Neural cell (in vitro differentiated cells): ENCODE results near the gene CAPN5. TPM values are rescaled to one million over a fixed set of nuclear protein-coding genes. Genes with fewer than 3 reads are reported as not detected.

ENCODE experiments used
- H2AFZ ChIP-seq: fragments of 200-600, 300-800 bp; sonication (generic), shearing (Covaris generic); 2 replicates; pipeline ENCODE4 v1.6.0; 2014; ENCODE audit warnings: low read depth, mild to moderate bottlenecking, antibody characterized with exemption, low read length, moderate library complexity
- H3F3A ChIP-seq: fragments of 200-600 bp; shearing (Covaris generic); 2 replicates; pipeline ENCODE4 v1.6.1; 2016; ENCODE audit warnings: mild to moderate bottlenecking, moderate library complexity, mixed read lengths, antibody characterized with exemption, low read length; ENCODE audit not compliant: insufficient read depth, poor library complexity, severe bottlenecking
- H3K27ac ChIP-seq: fragments of 200-600, 300-800 bp; sonication (generic), shearing (Covaris generic); 2 replicates; pipeline ENCODE4 v1.5.1; 2014; ENCODE audit warnings: mild to moderate bottlenecking, low read length, moderate library complexity
- H3K27me3 ChIP-seq: fragments of 300-800, 200-600 bp; sonication (generic), shearing (Covaris generic); 2 replicates; pipeline ENCODE4 v1.6.0; 2014; ENCODE audit warnings: mild to moderate bottlenecking, low read depth, low read length, moderate library complexity; ENCODE audit not compliant: insufficient read depth
- H3K36me3 ChIP-seq: fragments of 300-800, 200-600 bp; sonication (generic), shearing (Covaris generic); 2 replicates; pipeline ENCODE4 v1.5.1; 2014; ENCODE audit warnings: mild to moderate bottlenecking, antibody characterized with exemption, low read length, moderate library complexity; ENCODE audit not compliant: insufficient read depth
- H3K4me2 ChIP-seq: fragments of 300-800, 200-600 bp; sonication (generic), shearing (Covaris generic); 2 replicates; pipeline ENCODE4 v1.6.0; 2014; ENCODE audit warnings: mild to moderate bottlenecking, low read length
- H3K4me3 ChIP-seq: fragments of 300-800, 200-600 bp; sonication (generic), shearing (Covaris generic); 2 replicates; pipeline ENCODE4 v1.5.1; 2014; ENCODE audit warnings: mild to moderate bottlenecking, low read length, moderate library complexity
- H3K79me2 ChIP-seq: fragments of 200-600 bp; shearing (Covaris generic); replicated peaks from 2 replicates; pipeline ENCODE4 v1.6.0; 2014; ENCODE audit warnings: mild to moderate bottlenecking, low read length, moderate library complexity; ENCODE audit not compliant: insufficient read depth
- H3K9ac ChIP-seq: fragments of 300-800, 200-600 bp; sonication (generic), shearing (Covaris generic); 2 replicates; pipeline ENCODE4 v1.6.1; 2016; ENCODE audit warnings: mild to moderate bottlenecking, low read length, mixed read lengths
- H3K9me2 ChIP-seq: fragments of 200-600 bp; shearing (Covaris generic); 2 replicates; pipeline ENCODE4 v1.6.1; 2016; ENCODE audit warnings: mild to moderate bottlenecking, low read length, mixed read lengths; ENCODE audit not compliant: insufficient read depth
- H3K9me3 ChIP-seq: fragments of 200-600, 300-800 bp; sonication (generic), shearing (Covaris generic); 2 replicates; pipeline ENCODE4 v1.6.1; 2016; ENCODE audit warnings: mild to moderate bottlenecking, mixed run types, low read length, moderate library complexity, mixed read lengths
- H4K20me1 ChIP-seq: fragments of 200-600 bp; shearing (Covaris generic); 2 replicates; pipeline ENCODE4 v1.6.1; 2016; ENCODE audit warnings: mild to moderate bottlenecking, mixed run types; ENCODE audit not compliant: insufficient read depth
- CTCF ChIP-seq: fragments of 450-650 bp; IDR thresholded peaks from 2 replicates; pipeline ENCODE4 v1.5.1; 2014; ENCODE audit warnings: antibody characterized with exemption, mild to moderate bottlenecking, moderate library complexity; ENCODE audit not compliant: poor library complexity, severe bottlenecking
- EP300 ChIP-seq: fragments of 450-650 bp; conservative IDR thresholded peaks from 2 replicates; pipeline ENCODE4 v1.6.1; 2014; ENCODE audit warnings: antibody characterized with exemption, mild to moderate bottlenecking, moderate library complexity; ENCODE audit not compliant: poor library complexity, severe bottlenecking
- EZH2 ChIP-seq: fragments of 200-600, 300-800 bp; shearing (Covaris generic), sonication (generic); IDR thresholded peaks from 2 replicates; pipeline ENCODE4 v1.6.1; 2014; ENCODE audit warnings: antibody characterized with exemption, low read length, borderline replicate concordance, mild to moderate bottlenecking; ENCODE audit not compliant: insufficient read depth, poor library complexity, severe bottlenecking
- MXI1 ChIP-seq: fragments of 450-650 bp; conservative IDR thresholded peaks from 2 replicates; pipeline ENCODE4 v1.6.1; 2014; ENCODE audit warnings: antibody characterized with exemption, mild to moderate bottlenecking; ENCODE audit not compliant: poor library complexity, severe bottlenecking
- POLR2AphosphoS5 ChIP-seq: IDR thresholded peaks from 2 replicates; pipeline ENCODE4 v1.6.1; 2012
- RAD21 ChIP-seq: fragments of 450-650 bp; conservative IDR thresholded peaks from 2 replicates; pipeline ENCODE4 v1.6.1; 2014; ENCODE audit warnings: antibody characterized with exemption, mild to moderate bottlenecking, moderate library complexity
- SMC3 ChIP-seq: fragments of 450-650 bp; conservative IDR thresholded peaks from 2 replicates; pipeline ENCODE4 v1.6.1; 2014; ENCODE audit warnings: antibody characterized with exemption, mild to moderate bottlenecking, moderate library complexity; ENCODE audit not compliant: poor library complexity
- TAF1 ChIP-seq: IDR thresholded peaks from 2 replicates; pipeline ENCODE4 v1.6.1; 2012; ENCODE audit warnings: low read depth
- polyA plus RNA-seq: library from polyadenylated mRNA; depleted of rRNA; stranded (reverse); fragments of >200 nt; gene quantifications from 2 replicates; pipeline ENCODE4 v1.2.3, GENCODE V29; 2014
- TF ChIP-seq, protein P1 (sequence below): IDR thresholded peaks from 2 replicates; pipeline ENCODE4 v1.6.1; 2012; ENCODE audit warnings: borderline replicate concordance

The CAPN5 gene
- polyA plus RNA-seq, 1 donor from 2014 or later = 20.5 TPM

DNA sequence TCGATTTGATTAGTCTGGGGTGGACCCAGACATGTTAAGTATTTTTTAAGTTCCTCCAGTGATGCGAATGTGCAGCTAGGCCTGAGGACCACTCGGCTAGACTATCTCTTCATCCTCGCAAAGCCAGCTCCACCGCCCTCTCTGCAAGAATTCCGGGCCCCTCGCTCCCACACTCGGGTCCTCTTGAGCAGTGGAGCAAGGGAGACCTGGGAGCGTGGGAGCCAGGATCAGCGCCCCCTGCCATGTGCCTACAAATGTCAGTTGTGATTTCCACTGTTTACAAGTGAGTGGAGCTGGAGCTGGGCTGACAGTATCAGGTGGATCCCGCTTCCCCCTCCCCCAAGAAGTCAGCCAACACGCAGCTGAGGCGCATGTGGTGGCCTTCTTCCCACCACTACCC is 25.9 kb upstream of the CAPN5 start:
- no peak overlapping the region for H2AFZ ChIP-seq
- no peaks in the 10 kb centered on the region for H3F3A ChIP-seq
- no peak overlapping the region for H3K4me3 ChIP-seq
- H3K27me3 ChIP-seq = peaks cover 27% of the 10 kb centered on the region
- no peaks in the 10 kb centered on the region for H4K20me1 ChIP-seq
- H3K79me2 ChIP-seq = no peaks in the 10 kb centered on the region
- no peaks in the 10 kb centered on the region for H3K36me3 ChIP-seq
- TF ChIP-seq, protein P1, sequence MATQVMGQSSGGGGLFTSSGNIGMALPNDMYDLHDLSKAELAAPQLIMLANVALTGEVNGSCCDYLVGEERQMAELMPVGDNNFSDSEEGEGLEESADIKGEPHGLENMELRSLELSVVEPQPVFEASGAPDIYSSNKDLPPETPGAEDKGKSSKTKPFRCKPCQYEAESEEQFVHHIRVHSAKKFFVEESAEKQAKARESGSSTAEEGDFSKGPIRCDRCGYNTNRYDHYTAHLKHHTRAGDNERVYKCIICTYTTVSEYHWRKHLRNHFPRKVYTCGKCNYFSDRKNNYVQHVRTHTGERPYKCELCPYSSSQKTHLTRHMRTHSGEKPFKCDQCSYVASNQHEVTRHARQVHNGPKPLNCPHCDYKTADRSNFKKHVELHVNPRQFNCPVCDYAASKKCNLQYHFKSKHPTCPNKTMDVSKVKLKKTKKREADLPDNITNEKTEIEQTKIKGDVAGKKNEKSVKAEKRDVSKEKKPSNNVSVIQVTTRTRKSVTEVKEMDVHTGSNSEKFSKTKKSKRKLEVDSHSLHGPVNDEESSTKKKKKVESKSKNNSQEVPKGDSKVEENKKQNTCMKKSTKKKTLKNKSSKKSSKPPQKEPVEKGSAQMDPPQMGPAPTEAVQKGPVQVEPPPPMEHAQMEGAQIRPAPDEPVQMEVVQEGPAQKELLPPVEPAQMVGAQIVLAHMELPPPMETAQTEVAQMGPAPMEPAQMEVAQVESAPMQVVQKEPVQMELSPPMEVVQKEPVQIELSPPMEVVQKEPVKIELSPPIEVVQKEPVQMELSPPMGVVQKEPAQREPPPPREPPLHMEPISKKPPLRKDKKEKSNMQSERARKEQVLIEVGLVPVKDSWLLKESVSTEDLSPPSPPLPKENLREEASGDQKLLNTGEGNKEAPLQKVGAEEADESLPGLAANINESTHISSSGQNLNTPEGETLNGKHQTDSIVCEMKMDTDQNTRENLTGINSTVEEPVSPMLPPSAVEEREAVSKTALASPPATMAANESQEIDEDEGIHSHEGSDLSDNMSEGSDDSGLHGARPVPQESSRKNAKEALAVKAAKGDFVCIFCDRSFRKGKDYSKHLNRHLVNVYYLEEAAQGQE = no peak
- TF ChIP-seq EP300 (no peak), CTCF (no peak), MXI1 (no peak), RAD21 (no peak), EZH2 (no peak), TAF1 (no peak), POLR2AphosphoS5 (no peak), SMC3 (no peak)
- H3K9me2 ChIP-seq = no peaks in the 10 kb centered on the region
- H3K27ac ChIP-seq = no peak overlapping the region
- H3K4me2 ChIP-seq = no peak overlapping the region
- H3K9me3 ChIP-seq = no peaks in the 10 kb centered on the region
- no peak overlapping the region for H3K9ac ChIP-seq

DNA sequence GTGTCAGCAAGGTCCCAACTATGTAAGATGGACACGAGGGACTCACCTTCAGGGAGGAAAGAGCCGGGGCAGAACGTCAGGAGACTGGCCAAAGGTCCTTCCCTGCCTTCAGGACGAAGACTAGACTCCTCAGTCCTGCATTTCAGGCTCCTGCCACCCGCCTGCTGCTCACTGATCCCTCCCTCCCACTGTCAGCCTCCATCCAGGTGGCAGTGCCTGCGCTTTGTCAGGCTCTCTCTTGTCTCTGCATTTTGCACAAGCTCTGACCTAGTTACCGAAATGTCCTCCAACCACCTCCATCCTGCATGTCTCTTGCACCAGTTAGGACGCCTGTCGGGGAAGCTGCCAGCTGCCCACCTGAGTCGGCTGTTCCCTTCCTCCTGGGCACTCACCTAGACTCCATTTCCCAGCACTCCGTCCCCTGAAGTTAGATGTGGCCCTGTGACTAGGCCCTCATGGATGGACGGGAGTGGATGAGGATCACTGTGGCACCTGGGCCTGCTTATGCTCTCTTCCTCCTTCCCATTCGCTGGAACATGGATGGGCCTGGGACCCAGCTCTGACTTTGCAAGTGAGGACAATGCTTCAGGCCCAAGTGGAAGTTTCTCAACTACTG is 24.6 kb upstream of the CAPN5 start:
- Histone ChIP-seq H2AFZ (no peak overlapping the region), H3K9ac (no peak overlapping the region), H3K9me3 (no peaks in the 10 kb centered on the region), H3K9me2 (no peaks in the 10 kb centered on the region), H3F3A (no peaks in the 10 kb centered on the region), H4K20me1 (no peaks in the 10 kb centered on the region), H3K36me3 (no peaks in the 10 kb centered on the region), H3K27ac (no peak overlapping the region), H3K4me2 (no peak overlapping the region), H3K4me3 (no peak overlapping the region), H3K79me2 (no peaks in the 10 kb centered on the region), H3K27me3 (peaks cover 27% of the 10 kb centered on the region)
- TF ChIP-seq RAD21 (no peak), EZH2 (no peak), TAF1 (no peak), EP300 (no peak), SMC3 (no peak), MXI1 (no peak)
- TF ChIP-seq, protein P1 = no peak
